HepG2 (cell line): ENCODE measurements around the gene LAMA5. TPM values are rescaled to one million over a fixed set of nuclear protein-coding genes. Genes with fewer than 3 reads are reported as not detected.

ENCODE experiments used
- CBX2 ChIP-seq, 2 experiments: fragments of 200-600 bp in 1 of 2; sonication (generic); formaldehyde crosslinking in 1 of 2; IDR thresholded peaks; 2 replicates each; pipeline versions ENCODE4 v1.7.0 to v1.8.1; 2018 to 2022; ENCODE audit warnings: low read depth in 2 of 2, low read length in 1 of 2, mild to moderate bottlenecking in 1 of 2, missing genetic modification reagents in 1 of 2
- CEBPG ChIP-seq: IDR thresholded peaks from 2 replicates; pipeline ENCODE4 v1.6.1; 2016
- CSRNP1 ChIP-seq: sonication (generic); formaldehyde crosslinking; IDR thresholded peaks from 2 replicates; pipeline ENCODE4 v1.8.1; 2023; ENCODE audit warnings: mild to moderate bottlenecking, missing genetic modification reagents
- GATAD2A ChIP-seq: IDR thresholded peaks from 2 replicates; pipeline ENCODE4 v1.6.1; 2016
- KLF15 ChIP-seq: sonication (generic); formaldehyde crosslinking; IDR thresholded peaks from 2 replicates; pipeline ENCODE4 v1.8.1; 2023; ENCODE audit warnings: borderline replicate concordance, mild to moderate bottlenecking, inconsistent platforms, missing genetic modification reagents, mixed read lengths
- NCOR1 ChIP-seq: fragments of 200-600 bp; sonication (generic); IDR thresholded peaks from 2 replicates; pipeline ENCODE4 v1.7.0; 2017; ENCODE audit warnings: antibody characterized with exemption, low read length, borderline replicate concordance
- NFYB ChIP-seq: sonication (generic); formaldehyde crosslinking; IDR thresholded peaks from 2 replicates; pipeline ENCODE4 v1.4.0; 2020; ENCODE audit warnings: missing genetic modification reagents
- PCBP1 ChIP-seq: fragments of 200-400 bp; formaldehyde crosslinking; IDR thresholded peaks from 2 replicates; pipeline ENCODE4 v1.6.1; 2017; ENCODE audit warnings: mild to moderate bottlenecking, low read depth, low read length, borderline replicate concordance
- RBM22 ChIP-seq: fragments of 200-400 bp; formaldehyde crosslinking; optimal IDR thresholded peaks from 2 replicates; pipeline ENCODE3; 2017; ENCODE audit warnings: mild to moderate bottlenecking, low read length, moderate library complexity
- RFX1 ChIP-seq: fragments of 450-650 bp; IDR thresholded peaks from 2 replicates; pipeline ENCODE4 v1.6.1; 2017
- RFXAP ChIP-seq: sonication (generic); formaldehyde crosslinking; IDR thresholded peaks from 2 replicates; pipeline ENCODE4 v1.4.0; 2020; ENCODE audit warnings: missing genetic modification reagents, borderline replicate concordance
- SMYD3 ChIP-seq: sonication (generic); formaldehyde crosslinking; IDR thresholded peaks from 2 replicates; pipeline ENCODE4 v1.8.1; 2023; ENCODE audit warnings: mild to moderate bottlenecking, missing genetic modification reagents
- TRIM24 ChIP-seq: sonication (generic); formaldehyde crosslinking; IDR thresholded peaks from 2 replicates; pipeline ENCODE4 v1.8.0; 2022; ENCODE audit warnings: mild to moderate bottlenecking, missing genetic modification reagents
- ZBTB1 ChIP-seq: sonication (generic); formaldehyde crosslinking; IDR thresholded peaks from 2 replicates; pipeline ENCODE4 v1.4.0; 2020; ENCODE audit warnings: missing genetic modification reagents, borderline replicate concordance
- ZBTB37 ChIP-seq: sonication (generic); formaldehyde crosslinking; IDR thresholded peaks from 2 replicates; pipeline ENCODE4 v1.4.0; 2020; ENCODE audit warnings: mild to moderate bottlenecking, missing genetic modification reagents
- ZMYM4 ChIP-seq: sonication (generic); formaldehyde crosslinking; IDR thresholded peaks from 2 replicates; pipeline ENCODE4 v1.8.1; 2023; ENCODE audit warnings: mild to moderate bottlenecking, missing genetic modification reagents
- ZNF224 ChIP-seq: sonication (generic); formaldehyde crosslinking; IDR thresholded peaks from 2 replicates; pipeline ENCODE4 v1.5.0; 2020; ENCODE audit warnings: mild to moderate bottlenecking, missing genetic modification reagents
- ZNF235 ChIP-seq: sonication (generic); formaldehyde crosslinking; IDR thresholded peaks from 2 replicates; pipeline ENCODE4 v1.8.1; 2023; ENCODE audit warnings: mild to moderate bottlenecking, missing genetic modification reagents, borderline replicate concordance
- ZNF350 ChIP-seq: sonication (generic); formaldehyde crosslinking; IDR thresholded peaks from 2 replicates; pipeline ENCODE4 v1.4.0; 2020; ENCODE audit warnings: mild to moderate bottlenecking, low read depth, missing genetic modification reagents, borderline replicate concordance
- ZNF737 ChIP-seq: sonication (generic); formaldehyde crosslinking; IDR thresholded peaks from 2 replicates; pipeline ENCODE4 v1.5.0; 2020; ENCODE audit warnings: missing genetic modification reagents, mild to moderate bottlenecking, borderline replicate concordance
- ZNF772 ChIP-seq: sonication (generic); formaldehyde crosslinking; IDR thresholded peaks from 2 replicates; pipeline ENCODE4 v1.5.0; 2020; ENCODE audit warnings: mild to moderate bottlenecking, missing genetic modification reagents
- ZSCAN30 ChIP-seq: sonication (generic); formaldehyde crosslinking; IDR thresholded peaks from 2 replicates; pipeline ENCODE4 v1.5.0; 2020; ENCODE audit warnings: mild to moderate bottlenecking, missing genetic modification reagents
- ZSCAN31 ChIP-seq: sonication (generic); formaldehyde crosslinking; IDR thresholded peaks from 2 replicates; pipeline ENCODE4 v1.5.0; 2020; ENCODE audit warnings: low read depth, mild to moderate bottlenecking, missing genetic modification reagents
- ZZZ3 ChIP-seq: sonication (generic); formaldehyde crosslinking; IDR thresholded peaks from 2 replicates; pipeline ENCODE4 v1.4.0; 2020; ENCODE audit warnings: missing genetic modification reagents, mild to moderate bottlenecking, borderline replicate concordance
- polyA plus RNA-seq, 8 experiments: library from polyadenylated mRNA; depleted of rRNA in 3 of 8; stranded (reverse) in 7 of 8; unstranded in 1 of 8; fragments of >200 nt; fragmentation: Illumina TruSeq in 4 of 8; extraction: Trizol in 4 of 8; gene quantifications; 2 replicates each; pipeline versions ENCODE4 v1.2.1 to v1.2.3, GENCODE V29; 2011 to 2016; ENCODE audit warnings: low read depth in 4 of 8, missing spikeins in 1 of 8, mixed read lengths in 1 of 8; ENCODE audit not compliant: insufficient read depth in 1 of 8
- total RNA-seq, 5 experiments: library from RNA; depleted of rRNA; stranded (reverse); fragments of >200 nt; fragmentation: Illumina TruSeq; extraction: Trizol; gene quantifications; 2 replicates each; pipeline ENCODE4 v1.2.3, GENCODE V29; 2016; ENCODE audit warnings: low read depth in 1 of 5
- TF ChIP-seq, protein P1 (sequence below): sonication (generic); formaldehyde crosslinking; IDR thresholded peaks from 2 replicates; pipeline ENCODE4 v1.5.0; 2020; ENCODE audit warnings: mild to moderate bottlenecking, low read depth, missing genetic modification reagents, borderline replicate concordance
- TF ChIP-seq, protein P2 (sequence below): sonication (generic); formaldehyde crosslinking; IDR thresholded peaks from 2 replicates; pipeline ENCODE4 v1.8.0; 2022; ENCODE audit warnings: missing genetic modification reagents, mild to moderate bottlenecking, inconsistent platforms, borderline replicate concordance

LAMA5 gene
- total and polyA plus RNA-seq, 2 of the 13 experiments (the other 11 are each of a cell fraction or from before 2014, with no cell fraction given): 21.0 to 44.7 TPM

- no peak for TF ChIP-seq SMYD3 (CRISPR knock-in tag)
- 0 out of 2 replicates have a peak, but pooled peaks have one; percentile 12 for TF ChIP-seq ZZZ3 (CRISPR knock-in tag)
- no peak for TF ChIP-seq CSRNP1 (CRISPR knock-in tag)
- no peak for TF ChIP-seq KLF15 (CRISPR knock-in tag)
- TF ChIP-seq ZSCAN31 (CRISPR knock-in tag): no peak
- TF ChIP-seq ZNF224 (CRISPR knock-in tag): no peak
- no peak for TF ChIP-seq ZBTB37 (CRISPR knock-in tag)
- TF ChIP-seq PCBP1: 0 out of 2 replicates have a peak, but pooled peaks have one; percentile 27
- no peak for TF ChIP-seq ZSCAN30 (CRISPR knock-in tag)
- TF ChIP-seq CBX2 (IDR thresholded peaks at IDR 0.05; ENCODE audit: low read depth, low read length): no peak
- no peak for TF ChIP-seq CBX2 (CRISPR knock-in tag; IDR thresholded peaks at IDR 0.05; ENCODE audit: low read depth)
- no peak for TF ChIP-seq ZNF737
- TF ChIP-seq RFX1: no peak
- no peak for TF ChIP-seq RFXAP (CRISPR knock-in tag)
- TF ChIP-seq NCOR1: no peak
- TF ChIP-seq, protein P1, sequence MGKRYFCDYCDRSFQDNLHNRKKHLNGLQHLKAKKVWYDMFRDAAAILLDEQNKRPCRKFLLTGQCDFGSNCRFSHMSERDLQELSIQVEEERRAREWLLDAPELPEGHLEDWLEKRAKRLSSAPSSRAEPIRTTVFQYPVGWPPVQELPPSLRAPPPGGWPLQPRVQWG (CRISPR knock-in tag): no peak
- TF ChIP-seq ZNF235 (CRISPR knock-in tag): 0 out of 2 replicates have a peak, but pooled peaks have one; percentile 7
- TF ChIP-seq ZNF772 (CRISPR knock-in tag): no peak
- TF ChIP-seq TRIM24 (CRISPR knock-in tag): 0 out of 2 replicates have a peak, but pooled peaks have one; percentile 16
- TF ChIP-seq, protein P2, sequence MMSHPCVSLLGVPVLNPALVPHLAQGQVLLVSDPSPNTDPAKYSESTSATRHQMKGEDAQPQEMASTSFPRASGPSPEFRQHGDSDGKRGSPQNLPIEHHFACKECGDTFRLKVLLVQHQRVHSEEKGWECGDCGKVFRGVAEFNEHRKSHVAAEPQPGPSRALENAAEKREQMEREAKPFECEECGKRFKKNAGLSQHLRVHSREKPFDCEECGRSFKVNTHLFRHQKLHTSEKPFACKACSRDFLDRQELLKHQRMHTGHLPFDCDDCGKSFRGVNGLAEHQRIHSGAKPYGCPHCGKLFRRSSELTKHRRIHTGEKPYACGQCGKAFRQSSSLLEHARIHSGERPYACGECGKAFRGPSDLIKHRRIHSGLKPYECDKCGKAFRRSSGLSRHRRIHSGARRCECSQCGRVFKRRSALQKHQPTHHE (CRISPR knock-in tag): no peak
- no peak for TF ChIP-seq GATAD2A
- no peak for TF ChIP-seq RBM22
- no peak for TF ChIP-seq NFYB (CRISPR knock-in tag)
- no peak for TF ChIP-seq ZMYM4 (CRISPR knock-in tag)
- TF ChIP-seq CEBPG: no peak
- no peak for TF ChIP-seq ZNF350 (CRISPR knock-in tag)
- no peak for TF ChIP-seq ZBTB1 (CRISPR knock-in tag)
Observed at GRCh38 chr20:62336775-62337557, 30.1 kb downstream of the LAMA5 start (continued).
